Stimulated activated CD4-positive, alpha-beta T cell treated with anti-CD3 and anti-CD28 coated beads, Interleukin-1b, Interleukin-23, amount 100 ng/mL, for 4 hours (primary cell): Measurements from ENCODE around the gene CARS1.
A peak's percentile ranks its signal among the peaks of the same experiment; 100 is the strongest.

Experiments
- DNase-seq, 2 donors: peaks; one replicate each; pipeline ENCODE4 v3.0.0-alpha.2; 2020; ENCODE audit warnings: low read depth in 2 of 2

CARS1 gene

DNA sequence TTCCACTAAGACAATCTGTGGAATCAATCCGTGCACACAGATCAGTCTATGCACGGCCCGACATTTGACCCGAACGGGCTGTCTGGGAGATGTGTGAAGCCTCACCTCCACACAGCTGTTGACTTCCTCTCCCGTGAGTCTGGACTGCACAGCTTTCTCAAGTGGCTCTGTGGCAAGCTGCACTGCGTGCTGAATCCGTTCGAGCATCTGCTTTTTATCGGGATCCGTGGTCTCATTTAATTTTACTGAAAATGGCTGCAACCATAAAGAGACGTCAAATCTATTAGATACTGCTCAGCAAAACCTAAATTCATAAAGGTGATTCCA is 19.3 kb downstream of the CARS1 start:
- no peak for DNase-seq

DNA sequence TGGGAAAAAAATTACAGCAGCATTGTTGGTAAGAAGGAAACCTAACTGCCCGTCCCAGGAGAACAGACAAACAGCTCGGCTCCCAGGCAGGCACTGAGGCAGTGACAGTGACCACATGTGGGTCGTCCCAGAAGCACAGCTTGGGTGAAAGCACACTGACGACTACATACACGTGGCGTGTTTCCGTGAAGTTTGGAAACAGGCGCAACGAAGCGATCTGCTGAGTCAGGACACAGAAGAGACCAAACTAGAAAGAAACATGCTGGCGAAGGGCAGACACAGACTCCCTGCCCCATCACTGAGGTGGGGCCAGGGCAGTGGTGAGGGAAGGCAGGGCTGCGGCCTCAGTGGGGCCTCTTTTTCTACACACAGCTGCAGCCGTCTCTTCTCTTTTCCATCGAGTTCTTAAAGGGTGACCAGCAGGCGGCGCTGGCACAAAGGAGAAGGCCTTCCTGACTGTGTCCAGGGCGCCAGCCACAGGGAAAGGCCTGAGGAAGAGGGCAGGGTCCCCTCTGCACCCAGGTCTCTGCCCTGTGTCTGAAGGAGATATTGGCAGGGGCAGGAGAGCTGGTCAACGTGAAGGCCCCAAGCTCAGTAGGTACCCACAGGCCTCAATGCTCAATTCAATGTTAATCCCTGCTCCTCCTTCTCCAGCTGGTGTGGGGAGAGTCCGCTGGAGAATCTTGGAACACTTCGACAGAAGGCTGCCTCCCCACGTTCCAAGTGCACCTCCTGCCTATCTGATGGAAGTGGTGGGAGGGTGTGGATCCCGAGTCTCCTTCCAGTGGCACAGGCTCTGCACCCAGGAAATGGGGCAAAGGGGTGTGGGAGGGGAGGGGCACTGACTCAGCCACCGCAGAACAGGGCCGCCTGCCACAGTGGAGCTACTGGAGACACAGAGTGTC is 19.9 kb downstream of the CARS1 start:
- peak in 1 of 2 donors; percentile 28 for DNase-seq

DNA sequence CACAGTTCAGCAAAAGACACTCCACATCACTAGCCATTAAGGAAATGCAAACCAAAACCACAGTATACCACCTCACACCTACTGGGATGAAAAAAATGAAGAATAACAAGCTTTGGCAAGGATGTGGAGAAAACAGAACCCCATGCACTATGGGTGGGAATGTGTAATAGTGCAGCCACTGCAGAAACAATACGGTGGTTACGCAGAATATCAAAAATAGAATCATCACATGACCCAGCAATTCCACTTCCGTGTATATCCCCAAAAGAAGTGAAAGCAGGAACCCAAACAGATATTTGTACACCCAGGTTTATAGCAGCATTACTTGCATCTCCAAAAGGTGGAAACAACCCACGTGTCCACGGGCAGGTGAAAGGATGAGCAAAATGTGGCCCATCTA is 20.8 kb downstream of the CARS1 start:
- DNase-seq, result no peak

DNA sequence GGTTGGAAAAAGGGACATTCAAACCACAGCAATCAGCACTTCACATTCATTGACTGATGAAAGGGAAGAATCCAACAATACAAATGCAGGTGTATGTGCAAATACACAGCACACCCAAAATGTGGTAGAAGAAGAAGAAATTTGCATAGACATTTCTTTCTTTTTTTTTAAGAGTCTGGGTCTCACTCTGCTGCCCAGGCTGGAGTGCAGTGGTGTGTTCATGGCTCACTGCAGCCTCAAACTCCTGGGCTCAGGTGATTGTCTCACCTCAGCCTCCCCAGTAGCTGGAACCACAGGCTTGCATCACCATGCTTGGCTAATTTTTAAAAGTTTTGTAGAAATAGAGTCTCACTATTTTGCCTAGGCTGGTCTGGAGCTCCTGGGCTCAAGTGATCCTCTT is 21.9 kb downstream of the CARS1 start:
- DNase-seq, result no peak

DNA sequence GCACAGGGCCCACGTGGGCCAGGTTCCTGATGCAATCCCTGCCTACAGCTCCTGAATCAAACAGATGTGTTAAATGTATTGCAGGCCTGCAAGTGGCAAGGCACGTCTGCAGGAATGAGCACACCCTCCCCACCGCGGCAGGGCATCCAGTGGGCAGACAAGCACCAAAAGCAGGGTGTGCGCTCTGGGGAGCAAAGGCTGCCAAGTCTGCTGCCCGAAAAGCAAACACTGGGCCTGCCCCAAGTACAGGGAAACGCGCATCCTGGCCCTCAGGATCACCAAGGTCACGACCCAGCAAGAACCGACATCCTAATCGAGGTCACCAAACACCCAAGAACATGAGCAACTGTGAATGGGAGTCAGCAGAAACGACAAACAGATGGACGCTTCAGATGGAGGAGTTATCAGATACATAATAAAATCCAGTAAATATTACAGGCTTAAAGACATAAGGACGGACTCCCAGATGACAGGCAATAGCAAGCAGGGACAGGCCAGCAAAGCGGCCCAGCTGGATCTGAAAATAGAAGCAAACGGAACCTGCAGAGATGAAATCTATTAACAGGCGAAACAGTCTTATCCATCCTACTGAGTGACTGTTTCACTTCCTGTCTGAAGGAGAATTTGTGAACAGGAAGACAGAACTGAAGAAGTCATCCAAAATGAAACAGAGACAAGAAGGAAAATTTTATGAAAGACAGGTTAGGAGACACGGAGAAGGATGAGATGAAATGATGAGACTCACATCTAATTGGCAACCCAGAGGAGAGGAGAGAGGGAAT is 26.7 kb downstream of the CARS1 start:
- DNase-seq, result no peak

DNA sequence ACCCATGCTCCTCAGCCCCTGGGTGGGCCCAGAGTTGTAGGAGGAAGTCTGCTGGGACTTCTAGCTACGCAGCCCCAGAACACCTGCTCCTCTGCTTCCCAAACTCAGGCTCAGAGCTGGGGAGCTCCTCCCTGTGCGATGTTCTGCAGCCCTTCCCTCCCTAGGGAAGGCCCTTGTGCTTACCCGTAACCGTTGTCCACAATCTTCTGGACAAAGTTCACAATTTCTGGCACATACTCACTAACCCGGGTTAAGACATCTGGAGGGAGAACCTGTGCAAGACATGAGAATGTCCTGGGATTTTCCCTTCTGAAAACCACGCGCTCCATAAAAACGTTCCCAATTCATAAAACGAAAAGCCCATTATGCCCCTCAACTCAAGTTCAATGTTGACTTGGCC is 28.4 kb downstream of the CARS1 start:
- no peak for DNase-seq

DNA sequence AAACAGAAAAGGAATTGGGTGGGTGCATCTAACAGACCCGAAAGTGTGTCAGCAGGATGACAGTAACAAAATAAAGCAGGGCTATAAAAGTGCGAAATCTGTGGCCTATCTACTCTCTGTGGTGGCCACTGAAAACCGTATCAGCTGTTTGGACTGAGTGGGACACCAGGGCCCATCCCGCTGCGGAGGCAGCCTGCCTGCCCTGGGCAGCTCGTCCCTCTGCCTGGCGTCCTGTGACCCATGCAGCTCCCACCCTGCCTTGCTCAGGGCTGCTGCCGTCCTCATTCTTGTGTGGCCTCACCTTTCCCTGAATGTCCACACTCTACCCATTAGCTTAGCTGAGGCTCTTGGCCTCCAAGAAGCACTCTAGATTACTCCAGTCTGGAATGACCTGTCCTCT is 30.4 kb downstream of the CARS1 start:
- DNase-seq, result no peak

DNA sequence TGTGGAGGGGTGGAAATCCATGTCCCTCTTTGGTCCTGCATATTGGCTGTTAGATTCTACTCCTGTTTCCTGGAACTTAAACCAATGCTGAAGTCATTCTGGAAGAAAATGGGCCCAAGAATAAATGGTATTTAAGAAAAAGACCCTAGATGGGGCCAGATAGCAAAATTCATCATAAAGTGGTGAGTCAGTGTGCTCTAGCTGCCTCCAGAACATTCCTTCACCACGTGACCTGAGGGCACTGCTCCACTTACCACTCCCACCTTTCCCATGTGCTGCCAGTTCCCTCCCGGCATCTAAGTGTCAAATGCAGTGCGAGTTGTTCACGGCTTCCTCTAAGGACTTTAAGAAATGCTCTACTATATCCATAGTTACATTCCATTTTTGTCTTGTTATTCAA is 34.2 kb downstream of the CARS1 start:
- DNase-seq, result no peak

DNA sequence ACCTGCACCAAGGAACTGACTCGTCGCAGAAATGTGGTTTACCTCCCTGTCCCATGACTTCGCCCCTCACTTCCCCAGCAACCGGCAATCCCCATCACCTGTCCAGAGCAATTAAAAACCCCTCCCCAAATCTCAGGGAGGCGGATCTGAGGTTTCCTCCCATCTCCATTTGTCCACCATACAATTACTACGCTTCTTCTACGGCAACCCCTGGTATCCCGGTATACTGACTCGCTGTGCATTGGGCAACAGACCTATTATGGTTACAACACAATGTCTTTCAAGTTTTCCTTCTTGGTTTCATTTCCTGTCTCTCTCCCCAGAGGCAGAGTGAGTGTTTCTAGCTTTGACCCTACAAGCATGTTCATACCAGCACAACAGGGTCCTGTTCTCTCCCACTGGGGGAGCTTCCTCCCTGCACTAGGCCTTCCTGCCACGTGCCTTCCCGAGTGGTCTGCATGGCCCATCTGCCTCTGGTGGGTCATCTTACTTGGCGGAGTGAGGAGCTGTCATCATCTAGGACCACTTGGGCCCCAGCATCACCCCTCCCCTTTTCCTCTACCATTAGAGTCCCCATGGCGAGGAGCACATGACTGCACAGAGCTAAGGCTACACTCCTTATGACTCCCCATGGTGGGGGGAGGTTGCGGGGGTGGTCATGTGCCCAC is 34.8 kb downstream of the CARS1 start:
- no peak for DNase-seq

DNA sequence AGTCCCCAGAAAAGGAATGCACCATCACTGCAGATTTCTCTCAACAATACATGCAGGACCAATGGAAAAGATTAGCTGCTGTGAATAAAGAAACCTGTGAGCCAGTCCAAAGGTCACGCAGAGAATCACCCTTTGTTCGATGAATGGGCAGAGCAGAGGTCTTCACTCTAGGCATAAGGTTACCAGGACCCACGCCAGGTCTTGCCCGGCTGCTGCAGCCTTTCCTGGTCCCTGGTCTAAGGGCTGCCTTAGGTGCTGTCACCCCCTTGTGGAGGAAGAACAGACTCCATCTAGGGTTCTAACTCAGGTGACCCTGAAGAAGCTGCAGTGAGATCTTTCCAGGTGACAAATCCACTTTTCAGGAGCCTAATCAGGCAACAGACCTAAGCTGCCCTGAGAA is 36.1 kb downstream of the CARS1 start:
- DNase-seq, result no peak

DNA sequence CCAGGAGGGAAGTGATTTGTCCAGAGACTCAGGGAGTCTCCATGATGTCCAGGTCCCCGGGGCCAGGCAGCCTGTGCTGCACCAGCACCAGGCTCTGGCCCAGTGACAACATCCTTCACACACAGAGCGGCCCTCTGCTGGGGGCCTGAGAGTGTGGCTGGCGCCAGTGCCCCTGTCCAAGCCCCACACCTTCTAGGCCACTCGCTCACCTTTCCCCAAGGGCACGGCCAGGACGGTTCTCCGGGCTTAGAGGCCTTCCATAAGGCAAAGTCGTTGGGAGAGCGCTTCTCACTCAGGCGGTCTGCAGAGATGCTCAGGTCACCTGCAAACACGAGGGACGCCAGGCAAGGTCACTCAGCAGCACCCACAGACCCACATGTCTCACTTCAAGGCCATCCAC is 37.2 kb downstream of the CARS1 start:
- DNase-seq, result no peak

DNA sequence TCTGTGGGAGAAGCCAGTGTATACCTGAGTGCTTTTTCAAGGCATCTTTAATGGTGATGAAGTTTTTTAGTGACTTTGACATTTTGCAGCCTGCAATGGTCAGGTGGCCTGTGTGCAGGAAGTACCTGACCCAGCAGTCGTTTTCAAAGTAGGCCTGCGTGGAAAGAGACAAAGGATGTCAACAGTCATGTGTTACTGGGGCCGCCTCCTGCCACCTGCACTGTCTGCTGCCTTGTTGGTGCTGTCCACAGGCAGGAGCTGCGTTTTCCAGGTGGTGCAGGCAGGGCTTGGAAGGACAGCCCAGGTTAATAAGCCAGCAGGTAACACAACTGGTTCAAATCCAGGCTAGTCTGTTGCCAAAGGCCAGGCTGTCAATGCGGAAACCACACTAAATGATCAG is 38.6 kb downstream of the CARS1 start:
- DNase-seq, result no peak

DNA sequence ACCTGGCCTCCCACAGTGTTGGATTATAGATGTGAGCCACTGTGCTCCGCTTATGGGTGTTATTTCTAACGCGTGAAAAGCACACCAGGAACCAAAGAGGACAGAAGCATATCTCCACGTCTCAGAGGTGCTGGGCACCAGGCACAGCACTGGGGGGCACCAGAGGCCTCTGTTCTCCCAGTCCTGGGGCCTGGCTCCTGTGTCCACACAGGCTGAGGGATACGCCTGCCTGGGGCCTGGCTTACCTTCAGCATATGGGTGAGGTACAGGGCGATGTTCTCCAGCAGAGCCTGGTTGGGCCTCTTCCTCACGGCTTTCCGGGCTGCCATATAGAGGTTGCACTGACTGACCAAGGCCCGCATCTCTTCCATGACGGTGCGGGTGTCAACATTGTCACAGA is 40.4 kb downstream of the CARS1 start:
- DNase-seq, result no peak

DNA sequence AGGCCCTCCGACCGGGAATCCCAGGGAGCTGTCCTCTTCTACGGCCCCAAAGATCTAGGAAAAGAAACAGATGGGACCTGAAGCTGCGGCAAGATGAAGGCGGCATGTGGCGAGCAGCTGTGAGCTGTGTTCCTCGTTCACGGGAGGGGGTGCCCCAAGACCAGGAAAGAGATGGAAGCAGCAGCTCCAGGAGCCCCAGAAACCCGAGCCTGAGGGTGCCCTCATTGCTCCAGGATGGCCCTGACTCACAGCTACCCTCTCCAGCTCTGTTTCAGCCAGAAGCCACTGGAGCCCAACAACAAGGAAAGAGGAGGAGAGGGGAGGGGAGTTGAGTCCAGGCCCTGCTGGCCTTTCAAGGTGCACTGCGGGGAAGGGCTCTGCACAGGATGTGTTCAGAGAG is 41.4 kb downstream of the CARS1 start:
- DNase-seq, result no peak

DNA sequence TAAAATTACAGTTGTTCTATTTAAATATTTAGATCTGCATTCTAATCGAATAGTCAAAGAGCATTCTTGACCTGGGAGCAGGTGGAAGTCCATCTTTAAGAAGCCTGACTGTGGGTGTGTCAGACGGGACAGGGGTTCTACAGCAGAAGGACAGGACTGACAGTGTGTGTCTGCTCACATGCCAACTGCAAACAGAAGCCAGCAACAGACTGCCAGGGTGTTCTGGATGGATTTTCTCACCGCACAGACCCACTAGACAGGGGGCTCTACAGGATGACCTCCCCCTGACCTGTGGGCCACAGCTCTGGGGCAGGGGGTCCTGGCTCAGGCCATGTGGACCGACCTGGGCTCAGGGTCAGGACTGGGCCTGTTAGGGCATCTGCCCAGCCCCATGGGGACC is 42.3 kb downstream of the CARS1 start:
- no peak for DNase-seq

DNA sequence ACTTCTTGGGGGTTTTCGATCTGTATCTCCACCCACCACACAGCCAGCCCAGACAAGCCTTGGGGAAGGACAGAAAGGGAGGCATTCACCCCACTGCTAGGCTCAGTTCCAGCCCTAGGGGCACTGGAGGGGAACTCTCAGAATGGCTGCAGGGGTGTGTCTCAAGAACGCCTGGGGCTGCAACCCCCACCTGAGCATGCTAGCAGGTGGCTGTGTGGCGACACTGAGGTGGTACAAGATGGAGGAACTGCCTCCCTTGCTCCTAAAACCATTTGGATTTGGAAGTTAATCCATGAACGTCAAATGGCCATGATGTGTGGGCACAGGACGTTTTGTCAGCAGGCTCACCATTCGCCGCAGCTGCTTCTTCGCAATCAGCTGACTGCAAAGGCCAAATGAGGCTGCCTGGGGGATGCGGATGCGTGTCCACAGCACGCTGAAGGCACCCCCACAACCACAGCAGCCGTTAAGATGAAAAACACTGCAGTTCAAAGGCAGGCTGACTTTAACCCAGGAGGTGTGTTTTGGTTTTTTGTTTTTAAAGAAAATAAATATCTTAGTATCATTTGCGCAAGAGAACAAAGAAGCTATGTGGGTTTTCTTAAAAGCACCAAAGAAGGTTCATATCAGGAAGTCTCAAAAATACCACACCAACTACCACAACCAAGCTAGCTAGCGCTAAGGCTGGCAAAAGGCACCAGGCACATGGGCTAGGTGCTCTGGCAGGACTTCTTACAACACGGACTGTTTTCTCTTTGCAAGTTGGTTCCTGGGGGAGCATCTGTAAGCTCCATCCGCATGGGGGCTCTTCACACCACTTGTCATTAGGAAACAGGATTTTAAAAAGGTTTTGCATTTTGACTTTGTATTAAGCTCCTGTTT is 42.9 kb downstream of the CARS1 start:
- peak in 1 of 2 donors; percentile 31 for DNase-seq

DNA sequence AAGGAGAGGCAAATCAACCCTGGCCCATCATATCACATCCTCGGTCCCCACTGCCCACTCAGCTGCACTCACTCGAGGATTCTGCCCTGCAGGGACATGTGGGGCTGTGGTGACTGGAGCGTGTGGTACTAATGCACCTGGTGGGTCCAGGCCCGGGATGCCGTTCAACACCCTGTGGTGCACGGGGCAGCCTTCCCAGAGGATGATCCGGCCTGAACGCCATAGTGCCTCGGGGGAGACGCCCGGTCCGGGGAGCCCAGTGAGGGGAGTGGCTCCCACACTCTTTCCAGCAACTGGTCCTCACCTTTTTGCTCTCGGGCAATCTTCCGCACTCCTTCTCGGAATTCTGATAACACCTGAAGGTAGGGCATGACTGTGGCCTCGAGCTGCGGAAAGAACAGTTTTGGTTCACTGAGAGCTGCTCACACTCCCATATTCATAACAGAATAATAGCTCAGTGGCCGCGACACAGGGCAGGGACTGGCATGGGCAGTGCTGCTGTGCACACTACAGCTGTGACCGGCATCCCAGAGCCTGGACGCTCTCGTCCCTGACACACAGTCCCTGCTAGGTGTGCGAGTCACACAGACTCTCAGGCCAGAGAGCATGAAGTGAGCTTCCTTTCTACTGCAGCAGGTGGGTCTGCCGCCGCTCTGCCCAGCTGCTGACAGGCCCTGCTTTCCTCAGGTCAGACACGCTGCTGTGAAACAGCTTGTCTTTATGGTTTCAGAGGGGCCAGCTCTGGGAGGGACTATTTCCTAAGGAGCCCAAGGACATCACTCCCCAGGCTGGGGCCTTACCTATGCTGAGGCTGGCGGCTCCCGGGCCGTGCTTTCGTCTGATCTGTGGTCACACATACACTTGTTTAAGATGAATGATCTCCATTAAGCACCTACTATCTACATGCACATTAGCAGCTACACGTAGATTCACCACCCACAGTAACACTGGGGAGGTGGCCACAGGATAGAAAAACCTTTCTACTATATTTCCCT is 45.0 kb downstream of the CARS1 start:
- DNase-seq, result no peak

DNA sequence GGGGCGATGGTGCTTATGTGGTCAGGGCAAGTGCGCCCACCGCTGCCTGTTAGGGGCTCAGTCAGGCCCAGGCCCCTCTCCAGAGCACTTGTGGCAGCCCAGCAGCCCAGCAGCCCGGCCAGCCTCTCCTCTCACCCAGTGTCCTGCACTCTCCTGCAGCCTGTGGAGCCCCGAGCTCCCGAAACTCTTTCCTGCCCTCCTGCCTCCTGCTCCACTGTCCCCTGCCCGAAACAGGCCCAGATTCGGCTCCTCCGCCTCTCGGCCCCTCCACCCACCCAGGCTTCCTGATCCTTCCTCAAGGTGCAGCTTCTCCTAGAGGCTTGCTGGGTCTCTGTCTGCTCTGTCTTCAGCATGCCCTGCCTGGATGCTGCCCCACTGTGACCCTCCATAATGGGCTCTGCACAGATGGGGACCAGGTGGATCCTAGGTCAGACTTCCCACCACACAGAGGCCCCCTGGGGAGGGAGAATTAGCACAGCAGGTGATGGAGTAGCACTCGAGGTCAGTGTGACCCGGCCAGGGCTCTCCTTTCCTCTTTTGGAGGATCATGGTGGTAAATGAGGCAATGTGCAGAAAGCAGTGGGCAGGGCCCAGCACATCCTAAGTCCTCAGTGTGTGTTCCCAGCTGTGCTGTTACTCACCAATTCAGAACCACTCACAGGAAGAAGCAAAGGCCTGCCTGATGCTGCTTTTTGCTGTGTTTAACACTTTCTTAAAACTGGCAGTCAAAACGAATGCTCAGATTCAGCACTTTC is 46.5 kb downstream of the CARS1 start:
- no peak for DNase-seq

DNA sequence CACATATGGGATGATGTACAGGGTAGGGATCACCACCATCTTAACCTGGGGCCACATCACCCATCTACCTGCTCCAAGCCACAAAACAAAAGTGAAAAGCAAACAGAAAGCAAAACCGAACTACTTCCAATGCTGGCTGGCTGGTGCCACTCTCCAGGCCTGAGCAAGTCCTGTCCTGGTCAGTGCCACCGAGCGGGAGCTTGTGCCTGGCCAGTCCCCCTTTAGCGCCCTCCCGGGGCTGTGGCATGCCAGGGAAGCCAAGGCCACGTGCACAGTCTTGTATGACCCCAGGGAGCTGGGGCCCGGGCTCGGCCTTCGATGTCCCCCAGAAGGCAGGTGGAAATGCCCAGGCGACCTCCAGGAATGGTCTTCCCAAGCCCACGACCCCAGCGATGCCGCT is 47.2 kb downstream of the CARS1 start:
- no peak for DNase-seq

DNA sequence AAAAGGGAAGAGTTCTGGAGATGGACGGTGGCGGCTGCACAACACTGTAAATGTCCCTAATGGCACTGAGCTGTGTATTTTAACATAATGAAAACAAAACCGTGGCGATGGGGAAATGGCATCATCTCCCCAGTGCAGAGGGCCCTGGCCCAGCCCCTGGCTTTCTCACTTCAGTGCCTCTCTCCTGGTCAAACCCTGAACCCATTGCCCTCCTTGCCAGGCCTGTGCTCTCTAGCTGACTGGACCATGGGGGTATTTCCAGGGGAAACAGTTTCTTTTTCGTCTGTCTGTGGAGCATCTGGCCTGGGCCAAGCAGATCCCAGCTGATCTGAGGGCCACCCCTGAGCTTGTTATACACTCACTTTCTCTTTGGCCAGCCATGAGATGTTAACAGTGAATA is 47.7 kb downstream of the CARS1 start:
- DNase-seq, result no peak
